ENCODE data around the gene MASP2.

The MASP2 gene

GRCh38 chr1:11027316-11027715 is 19.7 kb downstream of the MASP2 start:
- Histone ChIP-seq H3K27me3 (replicated peaks; ENCODE audit: control insufficient read depth, insufficient read depth, low read length) (no peaks in the 10 kb centered on the region), H3K4me3 (replicated peaks; ENCODE audit: low read depth, low read length) (no peak overlapping the region), H3K36me3 (ENCODE audit: control insufficient read depth, insufficient read depth, low read length) (peaks cover 12% of the 10 kb centered on the region)
- TF ChIP-seq, protein P1, sequence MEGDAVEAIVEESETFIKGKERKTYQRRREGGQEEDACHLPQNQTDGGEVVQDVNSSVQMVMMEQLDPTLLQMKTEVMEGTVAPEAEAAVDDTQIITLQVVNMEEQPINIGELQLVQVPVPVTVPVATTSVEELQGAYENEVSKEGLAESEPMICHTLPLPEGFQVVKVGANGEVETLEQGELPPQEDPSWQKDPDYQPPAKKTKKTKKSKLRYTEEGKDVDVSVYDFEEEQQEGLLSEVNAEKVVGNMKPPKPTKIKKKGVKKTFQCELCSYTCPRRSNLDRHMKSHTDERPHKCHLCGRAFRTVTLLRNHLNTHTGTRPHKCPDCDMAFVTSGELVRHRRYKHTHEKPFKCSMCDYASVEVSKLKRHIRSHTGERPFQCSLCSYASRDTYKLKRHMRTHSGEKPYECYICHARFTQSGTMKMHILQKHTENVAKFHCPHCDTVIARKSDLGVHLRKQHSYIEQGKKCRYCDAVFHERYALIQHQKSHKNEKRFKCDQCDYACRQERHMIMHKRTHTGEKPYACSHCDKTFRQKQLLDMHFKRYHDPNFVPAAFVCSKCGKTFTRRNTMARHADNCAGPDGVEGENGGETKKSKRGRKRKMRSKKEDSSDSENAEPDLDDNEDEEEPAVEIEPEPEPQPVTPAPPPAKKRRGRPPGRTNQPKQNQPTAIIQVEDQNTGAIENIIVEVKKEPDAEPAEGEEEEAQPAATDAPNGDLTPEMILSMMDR (IDR thresholded peaks at IDR 0.05; ENCODE audit: insufficient read depth, low read length, poor library complexity, severe bottlenecking), result no peak
- no peak for DNase-seq (ENCODE audit: extremely low read depth, insufficient read length)

DNA sequence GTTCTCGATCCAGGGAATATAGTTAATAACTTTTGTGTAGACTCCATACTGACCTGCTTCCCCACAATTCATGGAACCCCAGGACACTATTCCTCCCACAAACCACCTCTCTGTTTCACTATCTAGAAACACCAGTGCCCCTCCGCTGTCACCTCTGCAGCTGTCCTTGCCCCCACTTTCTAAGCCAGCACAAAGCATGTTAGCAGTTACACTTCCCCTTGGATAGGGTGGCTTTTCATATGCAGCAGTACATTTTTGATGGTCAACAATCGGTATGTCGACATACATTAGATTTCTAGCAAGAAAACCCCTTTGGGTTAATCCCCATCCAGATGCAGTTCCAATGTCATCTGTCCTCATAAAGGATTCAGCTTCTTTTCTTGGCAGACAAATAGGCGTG is 20.1 kb downstream of the MASP2 start:
- no peak for DNase-seq (ENCODE audit: extremely low read depth, insufficient read length)
- Histone ChIP-seq H3K36me3 (ENCODE audit: control insufficient read depth, insufficient read depth, low read length) (peaks cover 15% of the 10 kb centered on the region), H3K27me3 (replicated peaks; ENCODE audit: control insufficient read depth, insufficient read depth, low read length) (no peaks in the 10 kb centered on the region), H3K4me3 (replicated peaks; ENCODE audit: low read depth, low read length) (no peak overlapping the region)
- TF ChIP-seq, protein P1 (IDR thresholded peaks at IDR 0.05; ENCODE audit: insufficient read depth, low read length, poor library complexity, severe bottlenecking), result no peak

GRCh38 chr1:11026052-11026451 is 21.0 kb downstream of the MASP2 start:
- Histone ChIP-seq H3K4me3 (replicated peaks; ENCODE audit: low read depth, low read length) (no peak overlapping the region), H3K27me3 (replicated peaks; ENCODE audit: control insufficient read depth, insufficient read depth, low read length) (no peaks in the 10 kb centered on the region), H3K36me3 (ENCODE audit: control insufficient read depth, insufficient read depth, low read length) (peaks cover 18% of the 10 kb centered on the region)
- TF ChIP-seq, protein P1 (IDR thresholded peaks at IDR 0.05; ENCODE audit: insufficient read depth, low read length, poor library complexity, severe bottlenecking), result no peak
- no peak for DNase-seq (ENCODE audit: extremely low read depth, insufficient read length)

GRCh38 chr1:11025618-11026017 is 21.4 kb downstream of the MASP2 start:
- no peak overlapping the region for H3K4me3 ChIP-seq (replicated peaks; ENCODE audit: low read depth, low read length)
- TF ChIP-seq, protein P1 (IDR thresholded peaks at IDR 0.05; ENCODE audit: insufficient read depth, low read length, poor library complexity, severe bottlenecking), result no peak
- no peak for DNase-seq (ENCODE audit: extremely low read depth, insufficient read length)
- H3K36me3 ChIP-seq (ENCODE audit: control insufficient read depth, insufficient read depth, low read length), result peaks cover 18% of the 10 kb centered on the region
- H3K27me3 ChIP-seq (replicated peaks; ENCODE audit: control insufficient read depth, insufficient read depth, low read length), result no peaks in the 10 kb centered on the region

DNA sequence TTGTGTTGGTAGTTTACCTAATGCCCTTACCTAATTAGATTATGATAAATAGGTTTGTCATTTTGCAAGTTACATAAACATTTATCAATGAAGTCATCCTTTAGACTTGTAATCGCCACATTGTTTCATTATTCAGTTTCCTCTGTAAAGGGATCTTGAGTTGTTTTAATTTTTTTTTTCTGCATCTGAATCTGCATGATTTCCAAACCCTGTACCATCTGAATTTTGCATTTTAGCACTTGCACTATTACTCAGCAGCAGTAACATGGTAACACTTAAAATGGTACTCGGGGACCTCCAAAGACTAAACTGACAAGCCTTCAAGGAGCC is 22.2 kb downstream of the MASP2 start:
- H3K27me3 ChIP-seq (replicated peaks; ENCODE audit: control insufficient read depth, insufficient read depth, low read length), result no peaks in the 10 kb centered on the region
- H3K36me3 ChIP-seq (ENCODE audit: control insufficient read depth, insufficient read depth, low read length), result peaks cover 22% of the 10 kb centered on the region
- TF ChIP-seq, protein P1 (IDR thresholded peaks at IDR 0.05; ENCODE audit: insufficient read depth, low read length, poor library complexity, severe bottlenecking), result no peak
- DNase-seq (ENCODE audit: extremely low read depth, insufficient read length), result no peak
- H3K4me3 ChIP-seq (replicated peaks; ENCODE audit: low read depth, low read length), result no peak overlapping the region

DNA sequence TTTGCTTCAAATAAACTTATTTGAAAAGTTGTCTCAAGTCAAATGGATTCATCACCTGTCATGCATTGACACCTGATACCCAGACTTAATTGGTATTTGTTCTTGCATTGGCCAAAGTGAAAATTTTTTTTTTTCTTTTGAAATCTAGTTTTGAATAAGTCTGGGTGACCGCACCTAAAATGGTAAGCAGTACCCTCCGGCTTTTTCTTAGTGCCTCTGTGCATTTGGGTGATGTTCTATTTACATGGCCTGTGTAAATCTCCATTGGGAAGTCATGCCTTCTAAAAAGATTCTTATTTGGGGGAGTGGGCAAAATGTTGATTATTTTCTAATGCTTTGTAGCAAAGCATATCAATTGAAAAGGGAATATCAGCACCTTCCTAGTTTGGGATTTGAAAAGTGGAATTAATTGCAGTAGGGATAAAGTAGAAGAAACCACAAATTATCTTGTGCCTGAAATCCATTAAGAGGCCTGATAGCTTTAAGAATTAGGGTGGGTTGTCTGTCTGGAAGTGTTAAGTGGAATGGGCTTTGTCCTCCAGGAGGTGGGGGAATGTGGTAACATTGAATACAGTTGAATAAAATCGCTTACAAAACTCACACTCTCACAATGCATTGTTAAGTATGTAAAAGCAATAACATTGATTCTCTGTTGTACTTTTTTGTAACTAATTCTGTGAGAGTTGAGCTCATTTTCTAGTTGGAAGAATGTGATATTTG is 22.7 kb downstream of the MASP2 start:
- TF ChIP-seq, protein P1 (IDR thresholded peaks at IDR 0.05; ENCODE audit: insufficient read depth, low read length, poor library complexity, severe bottlenecking), result no peak
- Histone ChIP-seq H3K27me3 (replicated peaks; ENCODE audit: control insufficient read depth, insufficient read depth, low read length) (no peaks in the 10 kb centered on the region), H3K4me3 (replicated peaks; ENCODE audit: low read depth, low read length) (no peak overlapping the region), H3K36me3 (ENCODE audit: control insufficient read depth, insufficient read depth, low read length) (peaks cover 25% of the 10 kb centered on the region)
- DNase-seq (ENCODE audit: extremely low read depth, insufficient read length), result no peak

All from GM06990 (cell line).